GM12873 (cell line): ENCODE measurements around the gene ZBTB17.

Experiments used
- CTCF ChIP-seq: IDR thresholded peaks from 2 replicates; pipeline ENCODE4 v1.5.1; 2012; ENCODE audit warnings: low read depth, mild to moderate bottlenecking, moderate library complexity, low read length, control low read depth; ENCODE audit not compliant: insufficient read depth; ENCODE audit errors: missing control alignments

ZBTB17 gene

GRCh38 chr1:15975805-15976680, at the start of gene ZBTB17:
Gene ZBTB17 (minus strand): TSS chr1:15976101. CDS start chr1:15948495, 27,606 bp downstream.
- TF ChIP-seq CTCF, result no peak

GRCh38 chr1:16023050-16023653, 47.3 kb upstream of the ZBTB17 start:
- TF ChIP-seq CTCF, result no peak

GRCh38 chr1:16022393-16022792, 46.5 kb upstream of the ZBTB17 start:
- TF ChIP-seq CTCF, result no peak

- no peak for TF ChIP-seq CTCF
Measured at GRCh38 chr1:16021681-16022080, 45.8 kb upstream of the ZBTB17 start, which contains the start of gene CLCNKA. Gene CLCNKA (plus strand): TSS chr1:16022036. CDS start chr1:16022620, 584 bp downstream.

GRCh38 chr1:16020325-16020724, 44.4 kb upstream of the ZBTB17 start:
- no peak for TF ChIP-seq CTCF

GRCh38 chr1:16019644-16020277, 43.9 kb upstream of the ZBTB17 start:
- TF ChIP-seq CTCF, result no peak
